SH-SY5Y (cell line): Measurements from ENCODE around the gene SOAT2.

Experiments
- GATA2 ChIP-seq: IDR thresholded peaks from 2 replicates; pipeline ENCODE4 v1.6.1; 2011; ENCODE audit warnings: mild to moderate bottlenecking, low read depth, low read length
- GATA3 ChIP-seq: IDR thresholded peaks from 2 replicates; pipeline ENCODE4 v1.6.1; 2011; ENCODE audit warnings: low read depth, mild to moderate bottlenecking, low read length, moderate library complexity

DNA sequence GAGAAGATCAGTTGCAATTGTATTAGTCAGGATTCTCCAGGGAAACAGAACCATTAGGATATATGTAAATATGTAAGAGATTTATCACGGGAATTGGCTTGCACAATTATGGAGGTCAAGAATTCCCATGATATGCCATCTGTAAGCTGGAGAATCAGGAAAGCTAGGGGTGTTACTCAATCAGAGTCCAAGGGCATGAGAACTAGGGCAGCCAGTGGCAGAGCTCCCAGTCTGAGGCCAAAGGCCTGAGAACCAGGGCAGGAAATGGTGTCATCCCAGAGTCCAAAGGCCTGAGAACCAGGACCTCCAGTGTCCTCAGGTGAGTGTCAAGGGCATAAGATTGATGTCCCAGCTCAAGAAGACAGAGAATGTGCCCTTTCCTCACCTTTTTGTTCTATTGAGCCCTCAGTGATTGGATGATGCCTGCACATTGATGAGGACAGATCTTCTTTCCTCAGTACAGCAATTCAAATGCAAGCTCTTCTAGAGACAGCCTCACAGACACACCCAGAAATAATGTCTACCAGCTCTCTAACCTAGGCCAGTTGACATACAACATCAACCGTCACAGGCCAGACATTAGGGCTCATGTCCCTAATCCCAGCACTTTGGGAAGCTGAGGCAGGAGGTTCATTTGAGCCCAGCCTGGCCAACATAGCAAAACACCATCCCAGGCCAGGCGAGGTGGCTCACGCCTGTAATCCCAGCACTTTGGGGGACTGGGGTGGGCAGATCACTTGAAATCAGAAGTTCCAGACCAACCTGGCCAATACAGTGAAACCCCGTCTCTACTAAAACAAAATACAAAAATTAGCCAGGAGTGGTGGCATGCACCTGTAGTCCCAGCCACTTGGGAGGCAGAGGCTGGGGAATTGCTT, 42.3 kb downstream of the SOAT2 start:
- TF ChIP-seq GATA3 (no peak), GATA2 (no peak)
